WERI-Rb-1 (cell line): ENCODE measurements around the gene CTDSPL.

ENCODE experiments used
- DNase-seq: peaks from one replicate; pipeline ENCODE4 v3.0.0-alpha.2; 2020
- H3K27ac ChIP-seq: fragments of 250-450 bp; sonication (Bioruptor Pico); 2 replicates; pipeline ENCODE4 v1.5.1; 2020; ENCODE audit warnings: mild to moderate bottlenecking, moderate library complexity
- H3K27me3 ChIP-seq: fragments of 250-450 bp; sonication (Bioruptor Pico); 2 replicates; pipeline ENCODE4 v1.5.1; 2021; ENCODE audit warnings: mild to moderate bottlenecking, low read depth, moderate library complexity; ENCODE audit not compliant: insufficient read depth, severe bottlenecking
- H3K36me3 ChIP-seq: fragments of 250-450 bp; sonication (Bioruptor Pico); 2 replicates; pipeline ENCODE4 v1.5.1; 2020; ENCODE audit warnings: mild to moderate bottlenecking, moderate library complexity
- H3K4me3 ChIP-seq: 2 replicates; pipeline ENCODE4 v1.5.1; 2011; ENCODE audit warnings: low read depth, mild to moderate bottlenecking, control low read depth, low read length
- H3K9me3 ChIP-seq: fragments of 250-450 bp; sonication (Bioruptor Pico); 2 replicates; pipeline ENCODE4 v1.5.1; 2021; ENCODE audit warnings: mild to moderate bottlenecking, moderate library complexity; ENCODE audit not compliant: severe bottlenecking
- CTCF ChIP-seq: IDR thresholded peaks from 2 replicates; pipeline ENCODE4 v1.5.1; 2011; ENCODE audit warnings: low read depth, mild to moderate bottlenecking, control low read depth, inconsistent platforms, low read length

Gene CTDSPL

GRCh38 chr3:37886395-37886794, 24.7 kb downstream of the CTDSPL start:
- no peak for DNase-seq
- Histone ChIP-seq H3K4me3 (no peak overlapping the region), H3K27ac (no peak overlapping the region), H3K27me3 (no peaks in the 10 kb centered on the region), H3K36me3 (no peaks in the 10 kb centered on the region), H3K9me3 (no peaks in the 10 kb centered on the region)
- TF ChIP-seq CTCF: no peak

- H3K27me3 ChIP-seq: no peaks in the 10 kb centered on the region
- TF ChIP-seq CTCF: no peak
- DNase-seq: no peak
- H3K9me3 ChIP-seq: no peaks in the 10 kb centered on the region
- H3K36me3 ChIP-seq: no peaks in the 10 kb centered on the region
- H3K4me3 ChIP-seq: no peak overlapping the region
- H3K27ac ChIP-seq: no peak overlapping the region
These were observed 25.4 kb downstream of the CTDSPL start for GRCh38 chr3:37887062-37887461.

GRCh38 chr3:37887824-37888223, 26.1 kb downstream of the CTDSPL start:
- no peaks in the 10 kb centered on the region for H3K9me3 ChIP-seq
- TF ChIP-seq CTCF: no peak
- no peaks in the 10 kb centered on the region for H3K36me3 ChIP-seq
- no peak for DNase-seq
- H3K4me3 ChIP-seq: no peak overlapping the region
- H3K27ac ChIP-seq: no peak overlapping the region
- no peaks in the 10 kb centered on the region for H3K27me3 ChIP-seq

- no peak overlapping the region for H3K4me3 ChIP-seq
- H3K27me3 ChIP-seq: no peaks in the 10 kb centered on the region
- H3K27ac ChIP-seq: no peak overlapping the region
- H3K9me3 ChIP-seq: no peaks in the 10 kb centered on the region
- no peak for DNase-seq
- no peak for TF ChIP-seq CTCF
- H3K36me3 ChIP-seq: no peaks in the 10 kb centered on the region
These were observed 26.7 kb downstream of the CTDSPL start for GRCh38 chr3:37888421-37888820.

- no peaks in the 10 kb centered on the region for H3K27me3 ChIP-seq
- DNase-seq: no peak
- no peaks in the 10 kb centered on the region for H3K9me3 ChIP-seq
- H3K36me3 ChIP-seq: no peaks in the 10 kb centered on the region
- no peak overlapping the region for H3K27ac ChIP-seq
- TF ChIP-seq CTCF: no peak
- no peak overlapping the region for H3K4me3 ChIP-seq
These were observed 28.8 kb downstream of the CTDSPL start for GRCh38 chr3:37890522-37890921.

- Histone ChIP-seq H3K4me3 (no peak overlapping the region), H3K9me3 (no peaks in the 10 kb centered on the region), H3K36me3 (no peaks in the 10 kb centered on the region), H3K27me3 (no peaks in the 10 kb centered on the region), H3K27ac (no peak overlapping the region)
- TF ChIP-seq CTCF: no peak
- DNase-seq: no peak
These were observed 29.5 kb downstream of the CTDSPL start for GRCh38 chr3:37891227-37891626.
